ENCODE measurements around the gene SRD5A2.

Gene SRD5A2, protein sequence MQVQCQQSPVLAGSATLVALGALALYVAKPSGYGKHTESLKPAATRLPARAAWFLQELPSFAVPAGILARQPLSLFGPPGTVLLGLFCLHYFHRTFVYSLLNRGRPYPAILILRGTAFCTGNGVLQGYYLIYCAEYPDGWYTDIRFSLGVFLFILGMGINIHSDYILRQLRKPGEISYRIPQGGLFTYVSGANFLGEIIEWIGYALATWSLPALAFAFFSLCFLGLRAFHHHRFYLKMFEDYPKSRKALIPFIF

DNA sequence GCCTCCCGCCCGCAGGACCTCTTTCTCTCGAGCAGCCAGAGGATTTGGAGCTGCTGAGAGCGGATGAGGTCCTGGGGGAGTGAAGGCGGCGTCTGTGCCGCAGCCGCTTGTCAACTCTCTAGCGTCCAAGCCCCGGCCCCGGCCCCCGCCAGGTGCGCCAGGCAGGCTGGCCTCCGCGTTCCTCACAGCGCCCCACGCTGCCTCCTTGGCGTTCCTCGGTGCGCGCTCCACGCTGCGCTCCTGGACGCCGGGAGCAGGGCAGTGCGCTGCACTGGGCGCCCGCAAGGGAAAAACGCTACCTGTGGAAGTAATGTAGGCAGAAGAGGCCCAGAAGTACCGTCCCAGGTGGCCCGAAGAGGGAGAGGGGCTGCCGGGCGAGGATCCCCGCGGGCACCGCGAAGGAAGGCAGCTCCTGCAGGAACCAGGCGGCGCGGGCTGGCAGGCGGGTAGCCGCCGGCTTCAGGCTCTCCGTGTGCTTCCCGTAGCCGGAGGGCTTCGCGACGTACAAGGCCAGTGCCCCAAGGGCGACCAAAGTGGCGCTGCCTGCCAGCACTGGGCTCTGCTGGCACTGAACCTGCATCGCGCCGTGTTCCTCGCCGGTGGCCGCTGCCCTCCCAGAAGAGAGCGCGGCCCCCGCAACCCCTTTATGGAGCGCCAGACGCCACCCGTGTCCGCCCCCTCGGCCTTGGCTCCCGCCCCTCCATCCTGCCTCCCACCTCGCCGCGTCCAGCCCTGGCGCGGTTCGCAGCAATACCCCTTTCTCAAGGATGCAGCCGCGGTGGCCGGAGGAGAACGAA is at the start of gene SRD5A2:
Gene SRD5A2, minus strand, starts transcription at position 618 of the 797 bp plus-strand sequence. Its CDS starts 38 bp downstream, at position 580.
- no peak for DNase-seq (ENCODE audit: low spot score)

DNA sequence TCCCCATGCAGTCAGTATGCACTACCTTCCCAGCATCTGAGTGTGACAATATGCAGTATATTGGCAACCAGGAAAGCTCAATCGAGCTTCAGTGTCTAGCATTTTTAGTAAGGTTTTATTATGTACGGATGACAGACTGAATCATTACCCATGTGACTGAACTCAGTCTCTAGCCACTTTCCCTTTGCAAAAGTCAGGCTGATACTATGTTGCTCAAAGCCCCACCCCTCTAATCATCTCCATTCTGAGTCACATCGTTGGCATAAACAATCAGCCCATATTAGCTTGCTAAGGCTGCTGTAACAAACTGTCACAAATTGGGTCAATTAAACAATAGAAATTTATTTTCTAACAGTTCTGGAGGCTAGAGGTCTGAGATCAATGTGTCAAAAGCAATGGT is 25.8 kb upstream of the SRD5A2 start:
- no peak for DNase-seq (ENCODE audit: low spot score)

DNA sequence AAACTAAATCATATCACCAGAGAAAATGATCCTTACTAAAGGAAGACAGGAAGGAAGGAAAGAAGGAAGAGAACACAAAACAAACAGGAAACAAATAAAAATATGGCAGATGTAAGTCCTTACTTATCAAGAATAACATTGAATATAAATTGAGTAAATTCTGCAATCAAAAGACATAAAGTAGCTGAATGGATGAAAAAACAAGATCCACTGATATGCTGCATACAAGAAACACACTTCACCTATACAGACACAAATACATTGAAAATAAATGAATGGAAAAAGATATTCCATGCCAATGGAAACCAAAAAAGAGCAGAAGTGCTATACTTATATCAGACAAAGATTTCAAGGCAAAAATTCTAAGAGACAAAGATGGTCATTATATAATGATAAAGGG is 18.0 kb upstream of the SRD5A2 start:
- DNase-seq (ENCODE audit: low spot score): no peak

DNA sequence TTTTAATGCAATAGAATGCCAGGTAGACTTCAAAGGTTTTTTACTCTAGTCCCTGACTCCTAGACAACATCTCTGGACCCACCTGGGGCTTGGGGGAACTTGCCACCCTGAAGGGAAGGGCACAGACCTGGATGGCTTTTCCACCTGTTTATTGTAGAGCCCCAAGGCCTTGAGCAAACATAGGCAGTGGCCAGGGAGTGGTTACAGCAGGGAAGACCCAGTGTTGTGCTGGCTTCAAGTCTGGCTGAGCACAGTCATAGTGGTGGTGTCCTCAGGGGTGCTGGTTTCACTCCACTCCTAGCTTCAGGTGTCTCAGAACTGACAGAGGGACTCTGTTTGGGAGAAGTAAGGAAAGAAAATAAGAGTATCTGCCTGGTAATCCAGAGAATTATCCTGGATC is 5.5 kb upstream of the SRD5A2 start:
- DNase-seq (ENCODE audit: low spot score): no peak

DNA sequence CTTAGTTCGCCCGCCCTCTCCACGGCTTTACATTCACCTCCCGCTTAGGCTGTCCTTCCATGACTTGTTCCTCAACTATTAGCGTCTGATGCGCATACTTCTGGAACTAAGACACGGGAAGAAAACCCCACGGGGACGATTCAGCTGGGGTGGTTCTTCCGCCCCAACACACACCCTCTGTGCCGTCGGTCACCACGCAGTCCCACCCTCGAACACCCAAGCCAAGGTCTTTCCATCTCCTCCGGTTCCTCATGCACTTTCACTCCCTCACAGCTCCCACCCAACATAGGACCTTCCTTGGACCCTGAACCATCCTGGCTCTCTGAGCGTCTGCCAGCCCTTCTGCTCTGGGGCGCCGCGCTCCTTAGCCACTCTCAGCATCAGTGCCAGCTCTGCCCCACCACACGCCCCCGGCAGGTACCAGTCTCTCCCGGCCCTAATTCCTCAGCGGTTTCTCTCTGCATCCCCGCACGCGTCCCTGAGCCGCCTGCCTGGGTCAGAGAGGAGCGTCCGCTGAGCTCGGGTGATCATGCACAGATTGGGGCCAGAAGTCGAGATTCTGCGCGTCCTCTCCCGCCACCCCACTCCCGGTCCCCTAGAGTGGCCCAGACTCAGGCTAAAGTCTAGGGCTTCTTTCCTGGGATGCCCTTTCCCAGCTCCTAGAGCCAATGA is 522 bp upstream of the SRD5A2 start:
- DNase-seq (ENCODE audit: low spot score): no peak

DNA sequence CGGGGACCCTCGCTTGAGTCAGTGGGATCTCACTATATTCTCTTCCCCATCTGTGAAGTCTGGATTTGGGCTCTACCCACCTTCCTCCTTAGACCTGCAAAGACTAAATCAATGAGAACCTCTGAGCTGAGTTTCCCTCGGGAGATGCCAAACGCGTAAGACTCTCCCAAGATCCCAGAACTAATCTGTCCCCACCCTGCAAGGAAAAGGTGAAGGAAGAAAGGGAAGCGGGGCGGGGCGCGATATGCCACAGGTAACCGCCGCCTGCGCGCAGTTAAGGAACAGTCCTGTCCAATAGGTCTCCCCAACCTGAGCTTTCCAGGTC is 780 bp downstream of the SRD5A2 start:
- no peak for DNase-seq (ENCODE audit: low spot score)

DNA sequence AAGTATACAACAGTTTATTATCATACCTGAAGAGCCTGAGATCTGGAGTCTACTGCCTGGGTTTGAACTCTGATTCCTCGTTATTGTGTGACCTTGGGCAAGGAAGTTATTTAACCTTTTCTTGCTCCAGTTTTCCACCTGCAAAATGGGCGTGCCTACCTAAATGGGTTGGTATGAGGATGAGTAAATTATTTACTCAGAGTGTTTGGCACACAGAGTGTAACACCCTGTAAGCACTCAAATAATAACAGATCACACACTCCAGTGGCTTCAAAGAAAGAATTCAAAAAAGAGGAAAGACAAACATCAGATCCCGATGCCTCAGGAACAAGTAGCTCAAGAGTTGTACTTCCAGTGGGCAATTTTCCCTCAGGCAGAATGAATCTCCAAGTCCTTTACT is 2.4 kb downstream of the SRD5A2 start:
- no peak for DNase-seq (ENCODE audit: low spot score)

DNA sequence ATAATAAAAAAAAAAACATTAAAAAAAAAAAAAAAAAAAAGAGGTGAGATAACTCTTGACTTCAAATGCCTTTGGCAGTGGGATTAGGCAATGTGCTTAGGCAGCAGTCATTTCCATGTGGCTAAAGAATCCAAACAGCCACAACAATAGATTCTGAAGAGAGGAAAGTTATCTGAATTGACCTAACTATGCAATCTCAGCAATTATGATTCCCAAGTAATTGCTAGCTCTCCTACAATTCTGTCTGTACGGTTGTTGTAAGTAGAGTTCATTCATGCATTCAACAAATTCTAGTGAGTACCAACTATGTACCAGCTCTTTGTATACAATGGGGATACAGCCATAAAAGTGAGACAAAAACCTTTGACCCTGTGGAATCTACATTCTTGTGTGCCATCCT is 3.6 kb downstream of the SRD5A2 start:
- no peak for DNase-seq (ENCODE audit: low spot score)

DNA sequence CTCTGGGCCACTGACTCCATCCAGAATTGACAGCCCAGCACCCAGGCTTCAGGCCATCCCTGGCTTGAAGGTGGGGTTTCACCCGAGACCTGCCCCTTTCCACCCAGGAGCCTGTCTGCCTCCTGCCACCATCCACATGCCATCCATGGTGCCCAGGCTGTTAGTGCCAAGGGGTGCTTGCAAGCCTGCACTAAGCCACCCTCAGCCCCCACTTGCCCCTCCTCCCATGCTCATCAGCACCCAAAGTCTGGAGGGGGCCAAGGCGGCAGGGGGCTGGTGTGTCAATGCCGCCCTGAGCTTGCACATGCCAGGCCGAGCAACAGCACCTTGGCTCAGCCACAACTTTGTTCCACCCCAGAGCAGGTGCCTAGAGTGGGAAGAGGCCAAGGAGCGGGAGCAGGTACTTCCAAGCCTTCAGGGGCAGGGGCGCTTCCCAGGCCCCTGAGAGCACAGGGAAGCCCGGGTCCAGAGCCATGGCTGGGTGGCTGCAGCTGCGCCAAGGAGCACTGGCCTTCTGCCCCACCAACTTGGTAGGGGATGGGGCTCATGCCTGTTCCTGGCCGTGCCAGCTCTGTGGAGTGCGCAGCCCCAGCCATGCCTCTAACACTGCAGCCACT is 12.0 kb downstream of the SRD5A2 start:
- DNase-seq (ENCODE audit: low spot score): no peak

DNA sequence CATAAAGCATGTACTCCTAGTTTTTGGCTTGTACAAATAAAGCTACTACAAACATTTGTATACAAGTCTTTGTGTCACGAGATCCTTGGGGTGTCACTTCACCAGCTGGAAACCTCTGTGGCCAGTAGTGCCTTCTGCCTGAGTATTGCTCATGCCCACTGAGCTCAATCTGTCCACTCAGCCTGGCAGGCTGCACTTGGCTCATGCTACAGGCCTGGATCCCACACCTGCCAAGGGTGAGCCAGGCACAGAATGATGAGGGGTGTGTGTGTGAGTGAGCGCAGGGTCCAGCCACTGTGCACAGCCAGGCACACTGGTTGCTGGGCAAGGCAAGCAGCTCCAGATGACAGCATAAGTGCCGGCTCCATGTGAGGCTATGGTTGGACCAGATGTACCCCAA is 13.1 kb downstream of the SRD5A2 start:
- DNase-seq (ENCODE audit: low spot score): no peak

DNA sequence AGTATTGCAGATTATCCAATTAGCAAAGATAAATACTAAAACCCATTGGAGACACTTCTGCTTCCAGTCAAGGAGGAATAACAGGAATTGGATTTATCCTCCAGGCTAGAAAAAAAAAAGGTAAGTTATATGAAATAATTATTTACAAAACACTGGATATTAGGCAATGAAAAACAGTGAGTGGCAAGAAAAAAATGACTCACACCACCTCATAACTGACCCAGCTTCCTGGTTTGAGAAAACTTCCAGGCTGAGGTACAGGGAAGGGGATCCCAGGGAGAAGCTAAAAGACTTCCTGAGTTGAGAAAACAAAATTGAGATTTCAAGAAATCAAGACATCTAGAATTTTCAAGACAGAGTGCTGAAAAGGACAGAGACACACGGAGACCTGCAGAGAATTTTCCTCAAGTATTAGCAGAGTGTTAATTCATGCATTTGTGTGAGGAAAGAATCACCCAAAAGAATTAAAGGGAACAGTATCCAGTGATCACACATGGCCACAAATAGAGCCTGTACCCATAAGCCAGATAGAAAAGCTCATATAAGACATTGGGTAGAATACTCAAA is 17.4 kb downstream of the SRD5A2 start:
- DNase-seq (ENCODE audit: low spot score): no peak

DNA sequence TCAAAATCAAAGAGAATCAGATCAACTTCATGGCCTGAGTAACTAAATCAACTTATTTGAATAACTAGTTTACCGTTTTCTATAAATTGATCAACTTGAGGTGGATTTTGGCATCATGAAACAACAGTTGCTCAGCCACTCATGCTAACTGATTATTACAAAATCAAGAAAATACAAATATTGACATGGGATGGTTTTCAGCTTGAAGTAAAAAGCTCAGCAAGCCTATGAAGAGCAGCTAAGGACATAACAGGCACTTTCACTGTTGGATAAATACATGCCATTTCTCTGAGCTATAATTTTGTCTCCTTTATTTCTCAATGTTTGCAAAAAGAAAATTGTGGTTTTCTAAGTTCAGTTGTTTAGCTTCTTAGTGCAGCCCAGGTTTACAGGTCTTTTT is 18.9 kb downstream of the SRD5A2 start:
- no peak for DNase-seq (ENCODE audit: low spot score)

DNA sequence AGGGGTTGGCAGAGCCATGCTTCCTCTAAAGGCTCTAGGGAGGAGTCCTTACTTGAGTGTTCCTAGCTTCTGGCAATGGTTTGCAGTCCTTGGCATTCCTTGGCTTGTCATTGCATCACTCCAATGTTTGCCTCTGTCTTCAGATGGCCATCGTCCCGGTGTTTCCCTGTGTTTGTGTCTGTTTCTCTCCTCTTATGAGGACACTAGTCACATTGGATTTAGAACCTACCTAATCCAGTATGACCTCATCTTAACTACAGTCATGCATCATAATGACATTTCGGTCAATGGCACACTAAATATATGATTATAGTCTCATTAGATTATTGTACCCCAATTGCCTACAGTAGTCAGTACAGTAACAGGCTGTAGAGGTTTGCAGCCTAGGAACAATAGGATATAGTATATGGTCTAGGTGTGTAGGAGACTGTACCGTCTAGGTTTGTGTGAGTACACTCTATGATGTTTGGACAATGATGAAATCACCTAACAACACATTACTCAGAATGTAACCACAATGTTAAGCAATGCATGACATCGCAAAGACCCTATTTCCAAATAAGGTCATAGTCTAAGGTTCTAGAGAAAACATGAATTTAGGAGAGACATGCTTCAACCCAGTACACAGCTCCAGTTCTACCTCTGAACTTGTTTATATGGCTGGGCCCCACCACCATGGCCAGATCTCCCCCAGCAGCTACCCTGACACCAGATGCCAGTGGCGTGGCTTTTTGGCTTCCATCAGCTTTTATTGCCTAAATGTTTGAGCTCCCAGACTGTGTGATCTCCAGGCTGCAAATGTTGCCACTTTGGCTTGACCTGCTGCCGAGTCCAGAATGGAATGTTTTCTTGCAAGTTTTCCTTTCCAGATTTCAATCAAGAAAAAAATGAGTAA is 22.1 kb downstream of the SRD5A2 start:
- no peak for DNase-seq (ENCODE audit: low spot score)

DNA sequence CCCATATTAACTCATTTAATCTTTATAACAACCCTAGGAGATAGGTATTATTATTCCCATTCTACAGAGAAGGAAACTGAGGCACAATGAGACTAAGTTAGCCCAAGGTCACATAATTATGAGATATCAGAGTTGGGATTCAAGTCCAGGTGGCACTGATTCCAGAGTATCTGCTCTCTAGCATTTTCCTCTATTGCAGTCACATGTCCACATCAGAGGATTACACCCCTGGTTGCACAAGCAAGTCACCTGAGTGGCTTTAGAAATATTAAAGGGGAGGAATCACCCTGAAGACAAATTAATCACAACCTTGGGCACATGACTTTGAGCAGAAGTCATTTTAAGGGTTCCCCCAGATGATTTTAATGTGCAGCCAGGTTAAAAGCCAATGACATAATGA is 23.8 kb downstream of the SRD5A2 start:
- no peak for DNase-seq (ENCODE audit: low spot score)

DNA sequence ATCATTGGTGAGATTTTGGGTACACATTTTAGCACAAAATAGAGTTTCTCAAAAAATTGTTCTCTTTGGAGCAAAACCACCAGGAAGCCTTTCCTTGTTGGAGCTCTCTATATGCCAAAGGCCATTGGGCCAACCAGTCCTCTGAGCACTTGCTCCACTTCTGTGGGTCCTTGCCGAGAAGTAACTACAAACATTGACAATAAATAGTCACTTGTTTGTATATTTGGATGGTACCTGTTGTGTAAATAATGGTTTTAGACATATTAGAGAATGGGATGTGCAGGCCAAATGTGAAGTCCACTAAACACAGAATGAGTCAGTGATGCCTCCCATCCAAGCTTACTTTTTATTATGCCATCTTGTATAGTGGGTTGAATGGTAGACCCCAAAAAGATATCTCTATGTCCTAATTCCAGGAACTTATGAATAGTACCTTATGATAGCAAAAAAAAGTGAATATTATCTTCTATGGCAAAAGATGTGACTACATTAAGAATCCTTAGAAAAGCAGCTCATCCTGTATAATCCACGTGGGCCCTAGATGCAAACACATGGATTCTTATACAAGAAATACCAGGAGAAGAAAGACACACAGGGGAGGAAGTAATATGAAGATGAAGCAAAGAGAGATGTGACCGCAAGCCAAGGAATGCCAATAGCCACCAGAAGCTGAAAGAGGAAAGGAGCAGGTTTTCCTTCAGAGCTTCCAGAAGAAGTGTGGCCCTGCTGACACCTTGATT is 24.6 kb downstream of the SRD5A2 start:
- DNase-seq (ENCODE audit: low spot score): no peak

DNA sequence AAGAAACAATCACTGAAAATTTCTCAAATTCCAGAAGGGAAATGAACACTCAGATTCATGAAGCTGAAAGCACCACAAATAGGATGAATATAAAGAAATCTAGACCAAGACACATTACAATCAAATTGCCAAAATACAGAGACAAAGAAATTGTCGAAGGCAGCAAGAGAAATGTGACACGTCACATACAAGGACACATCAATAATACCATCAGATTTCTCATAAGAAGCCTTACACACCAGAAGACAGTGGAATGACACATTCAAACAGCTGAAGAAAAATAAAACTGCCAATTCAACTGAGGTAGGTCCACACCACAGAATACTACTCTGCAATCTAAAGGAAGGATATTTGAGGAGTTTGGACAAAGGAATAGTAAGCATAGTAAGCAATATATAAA is 27.4 kb downstream of the SRD5A2 start:
- DNase-seq (ENCODE audit: low spot score): no peak

DNA sequence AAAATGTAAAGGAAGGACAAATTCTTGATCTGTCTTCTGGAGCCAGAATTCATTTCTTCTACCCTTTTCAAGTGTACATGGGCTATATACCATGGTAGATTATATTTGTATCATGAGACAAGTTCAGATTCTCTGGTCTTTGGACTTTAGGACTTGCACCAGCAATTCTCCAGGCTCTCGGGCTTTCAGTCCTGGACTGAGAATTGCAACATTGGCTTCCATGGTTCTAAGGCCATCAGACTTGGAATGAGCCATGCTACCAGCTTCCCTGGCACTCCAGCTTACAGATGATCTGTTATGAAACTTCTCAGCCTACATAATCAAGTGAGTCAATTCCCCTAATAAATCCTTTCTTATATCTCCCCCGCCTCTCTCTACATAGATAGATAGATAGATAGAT is 33.3 kb downstream of the SRD5A2 start:
- no peak for DNase-seq (ENCODE audit: low spot score)

DNA sequence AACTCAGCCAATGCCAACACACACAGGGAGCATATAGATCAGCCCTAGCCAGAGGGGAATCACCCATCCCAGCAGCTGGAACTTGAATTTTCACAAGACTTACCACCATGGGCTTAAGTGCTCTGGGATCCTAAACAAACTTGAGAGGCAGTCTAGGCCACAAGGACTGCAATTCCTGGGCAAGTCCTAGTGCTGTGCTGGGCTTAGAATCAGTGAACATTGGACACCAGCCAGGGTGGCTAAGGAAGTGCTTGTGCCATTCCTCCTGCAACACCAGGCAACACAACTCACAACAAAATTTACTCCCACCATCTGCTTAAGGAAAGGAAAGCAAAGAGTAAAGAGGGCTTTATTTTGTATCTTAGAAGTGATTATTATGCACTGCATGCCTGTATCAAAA is 38.9 kb downstream of the SRD5A2 start:
- DNase-seq (ENCODE audit: low spot score): no peak

DNA sequence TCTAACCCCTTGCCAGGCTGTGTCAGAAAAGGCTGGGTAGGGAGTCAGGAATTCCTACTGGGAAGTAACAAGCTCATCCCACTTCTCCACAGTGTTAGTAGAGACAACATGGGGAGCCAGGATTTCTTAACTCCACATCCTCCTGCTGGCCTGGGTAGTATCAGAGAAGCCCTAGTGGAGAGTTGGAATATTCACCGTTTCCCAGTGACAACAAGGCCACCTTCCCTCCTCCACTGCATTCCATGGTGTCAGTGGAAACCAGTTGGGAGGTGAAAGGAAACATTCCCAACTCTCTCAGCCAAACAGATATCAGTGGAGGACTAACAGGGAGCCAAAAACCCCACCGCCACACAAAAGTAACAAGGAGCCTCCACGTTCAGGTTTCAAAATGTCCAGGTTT is 41.2 kb downstream of the SRD5A2 start:
- DNase-seq (ENCODE audit: low spot score): no peak

DNA sequence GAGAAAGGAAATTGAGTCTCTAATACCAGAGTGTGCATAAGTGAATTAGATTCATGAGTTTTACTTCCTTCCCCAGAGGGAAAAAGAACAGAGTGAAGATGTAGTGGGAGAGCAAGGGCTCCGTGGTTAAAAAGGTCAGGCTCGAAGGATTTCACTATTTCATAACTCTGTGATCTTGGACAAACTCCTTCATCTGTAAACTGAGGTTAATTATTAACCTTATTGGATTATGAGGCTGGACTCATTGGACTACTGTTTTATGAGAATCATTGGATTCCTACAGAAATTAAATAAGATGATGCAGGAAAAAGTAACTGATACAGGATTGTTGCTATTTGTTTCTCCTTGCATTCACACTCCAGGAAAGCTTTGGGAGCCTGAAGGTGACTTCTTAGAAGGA is 45.0 kb downstream of the SRD5A2 start:
- no peak for DNase-seq (ENCODE audit: low spot score)

DNA sequence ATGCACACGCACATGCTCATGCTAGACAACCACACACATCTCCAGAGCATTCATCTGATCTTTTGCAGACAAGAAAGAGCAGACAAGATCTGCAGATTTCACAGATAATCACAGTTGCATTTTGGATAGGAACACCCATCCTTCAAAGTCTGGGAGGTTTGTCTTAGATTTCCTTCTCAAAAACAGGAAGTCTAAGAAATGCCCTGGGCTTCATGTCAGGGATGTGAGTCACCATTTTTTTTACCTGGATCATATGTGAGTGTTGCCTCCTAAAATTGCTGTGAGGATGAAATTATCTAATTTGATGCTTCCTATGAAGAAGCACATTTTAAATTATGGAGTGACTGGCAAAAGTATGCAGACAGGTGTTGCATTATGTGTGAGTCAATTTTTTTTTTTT is 46.1 kb downstream of the SRD5A2 start:
- DNase-seq (ENCODE audit: low spot score): no peak
